Activated CD8-positive, alpha-beta memory T cell treated with anti-CD3 and anti-CD28 coated beads, Interleukin-2, amount 50 U/mL, for 48 hours (primary cell): Measurements from ENCODE around the gene LONP2.
"Not testable (repeated sequence)": the region's sequence is repeated elsewhere in the genome, so short reads cannot be mapped to it uniquely, and the experiment has no call there.

Source experiments
- DNase-seq: peaks from one replicate; pipeline ENCODE4 v3.0.0-alpha.2; 2020

LONP2 gene

GRCh38 chr16:48340054-48340453 is 96.0 kb downstream of the LONP2 start:
- DNase-seq: no peak

GRCh38 chr16:48342591-48342990 is 98.5 kb downstream of the LONP2 start:
- DNase-seq: no peak

- DNase-seq: no peak
Measured at GRCh38 chr16:48347191-48347865, 103.2 kb downstream of the LONP2 start.

- no peak for DNase-seq
Measured at GRCh38 chr16:48347980-48348379, 103.9 kb downstream of the LONP2 start.

GRCh38 chr16:48350736-48351135 is 106.6 kb downstream of the LONP2 start:
- no peak for DNase-seq

GRCh38 chr16:48352648-48353390 is 108.7 kb downstream of the LONP2 start:
- no peak for DNase-seq

- DNase-seq: peak; percentile 69
Measured at GRCh38 chr16:48353565-48354163, 109.6 kb downstream of the LONP2 start.

- not testable (repeated sequence) for DNase-seq
Measured at GRCh38 chr16:48354385-48354784, 110.3 kb downstream of the LONP2 start.

- DNase-seq: no peak
Measured at GRCh38 chr16:48354877-48355855, 111.1 kb downstream of the LONP2 start.

GRCh38 chr16:48356633-48357376 is 112.7 kb downstream of the LONP2 start:
- no peak for DNase-seq

GRCh38 chr16:48358419-48358818 is 114.3 kb downstream of the LONP2 start:
- no peak for DNase-seq

GRCh38 chr16:48359983-48360382 is 115.9 kb downstream of the LONP2 start:
- no peak for DNase-seq

- no peak for DNase-seq
Measured at GRCh38 chr16:48361012-48361411, 116.9 kb downstream of the LONP2 start.

- DNase-seq: no peak
Measured at GRCh38 chr16:48361540-48362144, 117.5 kb downstream of the LONP2 start.

GRCh38 chr16:48365025-48365600 is 121.0 kb downstream of the LONP2 start:
- no peak for DNase-seq

GRCh38 chr16:48365601-48366164 is 121.6 kb downstream of the LONP2 start:
- peak; percentile 91 for DNase-seq

- no peak for DNase-seq
Measured at GRCh38 chr16:48366165-48367093, 122.3 kb downstream of the LONP2 start.

- DNase-seq: no peak
Measured at GRCh38 chr16:48367441-48368049, 123.4 kb downstream of the LONP2 start.

GRCh38 chr16:48369765-48370164 is 125.7 kb downstream of the LONP2 start:
- DNase-seq: no peak
